ENCODE measurements around the gene PACSIN1.
"Not testable (repeated sequence)": the region's sequence is repeated elsewhere in the genome, so short reads cannot be mapped to it uniquely, and the experiment has no call there.

Gene PACSIN1

DNA sequence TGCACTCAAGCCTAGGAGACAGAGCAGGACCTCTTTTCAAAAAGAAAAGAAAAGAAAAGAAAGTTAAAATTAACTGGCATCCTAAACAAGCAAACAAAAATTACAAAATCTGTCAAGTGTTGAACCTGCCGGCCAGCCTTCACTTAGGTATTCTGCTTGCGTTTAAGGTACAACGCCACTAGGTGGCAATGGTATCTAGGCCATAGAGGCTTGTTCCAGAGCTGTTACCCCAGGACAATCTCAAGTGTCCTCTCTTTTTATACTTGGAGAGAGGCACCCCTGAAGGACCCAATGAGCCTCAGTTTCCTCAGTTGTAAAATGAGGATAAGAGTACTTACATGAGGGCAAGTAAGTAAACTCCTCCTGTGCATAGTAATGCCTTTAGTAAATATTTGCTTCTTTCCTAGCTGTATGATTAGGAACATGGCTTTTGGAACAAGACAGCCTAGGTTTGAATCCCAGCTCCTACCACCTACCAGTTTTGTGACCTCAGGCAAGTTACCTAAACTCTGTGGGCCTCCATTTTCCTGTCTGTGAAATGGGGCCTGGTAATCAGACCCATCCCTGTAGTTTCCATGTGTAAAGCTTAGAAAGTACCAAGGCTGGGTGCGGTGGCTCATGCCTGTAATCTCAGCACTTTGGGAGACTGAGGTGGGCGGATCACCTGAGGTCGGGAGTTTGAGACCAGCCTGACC lies 5.8 kb upstream of the PACSIN1 start:
- FAIRE-seq = no peak

DNA sequence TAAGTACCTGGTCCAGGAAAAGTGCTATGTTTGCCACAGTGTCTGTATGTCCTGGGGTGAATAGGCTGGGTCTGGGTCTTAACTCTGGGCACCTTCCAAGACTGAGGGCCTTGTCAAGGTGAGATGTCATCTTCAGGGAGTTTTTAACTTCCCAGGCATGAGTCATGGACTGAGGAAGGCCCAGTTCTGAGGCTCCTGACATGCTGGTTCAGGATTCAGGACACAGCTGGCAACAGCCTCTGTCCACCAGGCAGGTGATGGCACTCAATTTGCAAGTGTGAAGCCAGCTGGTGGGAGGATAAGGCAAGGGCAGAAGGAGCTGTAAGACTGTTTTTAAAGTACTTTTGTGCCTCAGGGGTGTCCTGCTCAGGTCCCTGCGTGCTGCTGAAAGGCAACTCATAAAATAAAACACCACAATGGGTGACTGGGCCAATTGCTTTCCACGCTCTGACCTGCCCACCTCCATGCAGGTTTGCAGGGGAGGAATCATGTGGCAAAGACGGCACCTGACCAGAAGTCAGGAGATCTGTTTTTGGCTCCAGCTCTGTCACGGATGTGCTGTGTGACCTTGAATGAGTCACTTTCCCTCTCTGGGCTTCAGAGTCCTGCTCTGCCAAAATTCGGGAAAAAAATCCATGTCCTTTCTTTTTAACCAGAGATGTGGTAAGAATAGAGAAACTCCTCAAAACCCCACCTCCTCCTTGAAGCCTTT lies 4.9 kb upstream of the PACSIN1 start:
- FAIRE-seq = no peak

DNA sequence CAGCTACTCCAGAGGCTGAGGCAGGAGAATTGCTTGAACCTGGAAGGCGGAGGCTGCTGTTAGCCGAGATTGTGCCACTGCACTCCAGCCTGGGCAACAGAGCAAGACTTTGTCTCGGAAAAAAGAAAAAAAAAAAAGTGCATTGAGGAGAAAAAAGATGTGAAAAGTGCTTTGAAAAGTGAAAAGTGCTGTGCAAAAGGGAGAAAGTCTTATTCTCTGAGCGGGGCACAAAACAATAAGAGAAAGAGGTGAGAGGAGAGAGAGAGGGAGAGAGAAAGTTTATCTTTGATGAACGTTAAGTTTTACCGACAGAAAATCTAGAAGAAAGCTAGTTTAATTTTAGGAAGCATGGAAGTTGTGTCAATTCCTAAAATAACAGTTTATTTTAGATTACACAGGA lies 3.9 kb upstream of the PACSIN1 start:
- FAIRE-seq = no peak

DNA sequence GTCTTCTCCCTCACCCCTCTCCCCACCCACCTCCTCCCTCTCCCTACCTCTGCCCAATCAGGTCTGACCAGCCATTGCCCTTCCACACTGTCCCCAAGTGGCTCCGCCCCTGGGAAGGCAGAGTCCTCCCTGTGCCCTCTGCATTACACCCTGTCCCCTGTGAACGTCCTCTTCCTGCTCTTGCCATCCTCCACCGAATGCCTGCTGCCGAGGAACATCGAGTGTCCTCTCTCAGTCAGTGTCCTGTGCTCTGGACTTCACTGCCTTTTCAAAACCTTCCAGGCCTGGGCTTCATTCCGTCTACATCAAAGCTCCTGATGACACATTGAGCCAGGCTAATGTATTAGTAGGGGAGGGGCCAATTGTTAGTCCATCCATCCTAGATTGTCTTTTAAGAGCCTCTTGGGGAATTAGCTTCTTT lies 3.3 kb upstream of the PACSIN1 start:
- FAIRE-seq = no peak

DNA sequence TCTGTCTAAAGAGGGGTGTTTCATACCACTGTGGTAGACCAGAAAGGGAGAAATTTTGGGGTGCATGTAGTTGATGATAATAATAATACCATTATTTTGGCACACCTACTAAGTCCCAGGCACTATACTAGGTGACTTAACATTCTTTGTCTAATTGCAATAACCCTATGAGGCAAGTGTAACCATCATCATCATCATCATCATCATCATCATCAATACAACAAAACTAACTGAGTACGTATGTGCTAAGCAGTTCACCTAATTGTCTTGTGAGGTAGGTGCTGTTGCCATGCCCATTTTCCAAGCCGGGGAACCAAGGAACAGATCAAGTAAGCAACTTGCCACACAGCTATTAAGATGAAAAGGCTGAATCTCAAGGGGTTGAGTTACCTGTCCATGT lies 2.6 kb upstream of the PACSIN1 start:
- FAIRE-seq = no peak

DNA sequence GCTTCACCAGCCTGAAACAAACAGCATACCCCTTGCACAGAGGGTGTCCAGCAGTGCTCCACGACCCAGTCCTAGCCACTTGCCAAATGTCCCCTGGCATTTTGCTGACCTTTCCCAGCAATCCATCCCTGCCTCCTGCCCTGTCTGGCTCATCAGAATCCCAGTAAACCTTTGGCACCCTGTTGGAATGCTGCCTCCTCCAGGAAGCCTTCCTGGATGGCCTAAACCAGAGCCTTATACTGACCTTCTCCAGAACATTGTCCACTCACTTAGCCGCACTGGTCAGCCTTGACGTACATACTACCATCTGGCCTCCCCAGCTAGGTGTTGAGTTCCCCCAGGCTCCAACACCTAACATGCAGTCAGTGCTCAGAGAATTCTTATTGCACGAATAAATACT lies 2.0 kb upstream of the PACSIN1 start:
- no peak for FAIRE-seq

DNA sequence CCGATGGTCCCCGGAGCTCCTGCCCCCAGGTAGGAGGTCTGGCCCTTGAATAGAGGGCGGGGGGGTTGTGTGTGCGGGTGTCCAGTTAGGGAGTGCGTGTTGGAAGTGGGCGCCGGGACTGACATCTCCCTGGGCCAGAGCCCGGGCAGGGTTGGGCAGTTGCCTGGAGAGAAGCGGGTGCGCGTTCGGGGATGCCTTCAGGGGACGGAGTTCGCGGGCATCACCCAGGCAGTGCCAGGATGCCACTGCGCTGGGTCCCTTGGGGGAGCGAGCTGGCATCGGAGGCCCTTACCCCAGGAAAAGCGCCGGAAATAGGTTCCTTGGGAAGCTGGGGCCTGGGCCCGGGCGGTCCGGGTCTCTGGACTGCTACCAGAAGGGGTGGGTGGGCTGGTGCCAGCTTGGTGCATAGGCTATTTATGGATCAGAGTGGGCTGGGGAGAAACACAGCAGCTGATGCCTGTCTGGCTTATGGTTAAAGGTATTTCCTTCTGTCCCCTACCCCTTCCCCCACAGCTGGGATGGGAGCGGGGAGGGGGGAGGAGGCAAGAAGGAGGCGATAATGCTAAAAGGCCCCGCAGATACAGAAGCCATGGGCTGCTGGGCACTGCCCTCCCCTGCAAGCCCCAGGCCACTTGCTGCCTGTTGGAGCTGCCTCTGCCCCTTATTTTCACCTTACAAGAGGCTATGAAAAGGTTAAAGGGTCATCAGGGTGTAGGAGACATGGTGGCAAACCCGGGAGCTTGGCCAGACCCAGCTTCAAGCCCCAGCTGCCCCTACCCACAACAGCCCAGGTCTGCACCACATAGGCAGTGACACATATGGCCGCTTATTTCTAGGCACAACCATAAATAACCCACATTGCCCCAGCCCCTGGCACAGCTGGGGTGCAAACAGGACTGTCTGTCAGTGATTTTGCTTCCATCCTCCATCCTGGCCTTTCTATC lies 638 bp downstream of the PACSIN1 start:
- no peak for FAIRE-seq

DNA sequence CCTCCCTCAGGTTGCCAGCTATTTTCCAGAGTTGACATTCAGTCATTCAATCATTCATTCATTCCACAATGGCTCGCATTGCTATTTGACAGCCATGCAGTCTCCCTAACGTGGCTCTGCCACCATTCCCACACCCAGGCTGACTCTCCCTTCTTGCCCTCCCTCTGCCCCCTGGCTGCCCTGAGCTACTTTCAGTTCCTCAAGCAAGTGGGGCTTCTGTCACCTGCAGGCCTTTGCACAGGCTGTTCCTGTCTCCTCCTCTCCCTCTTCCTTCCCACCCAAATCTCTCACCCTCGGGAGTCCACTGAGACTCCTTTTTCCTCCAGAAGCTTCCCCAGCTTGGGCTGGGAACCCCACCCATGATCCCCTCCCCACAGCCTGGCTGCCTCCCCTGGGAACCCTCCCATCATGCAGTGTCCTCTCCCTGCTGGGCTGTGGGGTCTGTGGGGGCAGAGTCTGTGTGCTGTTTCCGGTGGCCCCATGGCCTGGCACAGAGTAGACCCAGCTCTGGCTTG lies 2.6 kb downstream of the PACSIN1 start:
- FAIRE-seq = no peak

DNA sequence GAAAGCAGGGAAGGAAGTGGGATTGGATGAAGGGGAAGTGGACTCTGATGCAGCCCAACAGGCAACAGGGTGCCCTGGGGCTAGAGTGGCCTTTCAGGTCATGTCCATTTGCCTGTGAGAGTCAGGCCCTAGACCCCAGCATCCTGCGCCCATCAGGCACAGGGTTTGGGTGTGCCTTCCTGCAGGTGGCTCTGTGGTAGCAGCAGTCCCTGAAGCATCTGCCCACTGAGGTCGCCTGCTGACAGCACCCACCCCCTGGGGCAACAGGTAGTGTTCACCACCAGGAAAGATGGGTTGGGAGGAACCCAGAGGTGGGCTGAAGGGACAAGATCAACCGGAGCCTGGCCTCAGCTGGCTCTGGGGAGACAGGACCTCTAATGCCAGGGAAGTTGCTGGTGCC lies 3.6 kb downstream of the PACSIN1 start:
- no peak for FAIRE-seq

DNA sequence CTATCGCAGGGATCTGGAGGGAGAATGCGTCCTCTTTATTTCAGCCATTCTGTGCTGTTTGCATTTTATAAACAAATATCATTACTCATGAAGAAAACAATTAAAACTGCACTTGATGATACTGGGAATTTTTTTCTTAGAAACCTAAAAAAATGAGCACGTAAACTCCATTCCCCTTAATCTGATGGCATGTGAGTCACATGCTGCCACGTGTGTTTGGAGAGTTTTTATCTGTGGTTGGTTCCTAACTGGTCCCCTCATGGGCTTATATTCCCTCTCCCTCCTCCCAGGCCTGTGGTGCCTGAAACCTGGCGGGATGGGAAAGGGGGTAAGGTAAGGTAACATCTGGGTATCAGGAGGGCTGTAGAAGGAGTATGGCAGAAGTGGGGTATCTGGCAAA lies 6.5 kb downstream of the PACSIN1 start:
- no peak for FAIRE-seq

DNA sequence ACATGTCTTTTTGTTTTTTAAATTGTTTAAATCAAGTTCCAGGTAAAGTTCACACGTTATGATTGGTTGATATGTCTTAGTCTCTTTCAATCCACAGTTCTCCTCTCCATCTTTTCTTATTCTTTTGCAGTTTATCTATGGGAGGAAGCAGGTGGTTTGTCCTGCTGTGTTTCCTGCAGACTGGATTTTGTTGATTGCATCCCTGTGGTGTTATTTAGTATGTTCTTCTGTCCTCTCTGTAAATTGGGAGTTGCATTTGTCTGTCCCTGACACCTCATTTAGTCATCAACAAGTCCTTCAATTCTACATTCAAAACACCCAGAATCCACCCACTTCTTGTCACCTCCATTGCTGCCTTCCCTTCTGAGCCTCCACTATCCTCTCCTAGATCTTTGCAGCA lies 8.1 kb downstream of the PACSIN1 start:
- FAIRE-seq = no peak

DNA sequence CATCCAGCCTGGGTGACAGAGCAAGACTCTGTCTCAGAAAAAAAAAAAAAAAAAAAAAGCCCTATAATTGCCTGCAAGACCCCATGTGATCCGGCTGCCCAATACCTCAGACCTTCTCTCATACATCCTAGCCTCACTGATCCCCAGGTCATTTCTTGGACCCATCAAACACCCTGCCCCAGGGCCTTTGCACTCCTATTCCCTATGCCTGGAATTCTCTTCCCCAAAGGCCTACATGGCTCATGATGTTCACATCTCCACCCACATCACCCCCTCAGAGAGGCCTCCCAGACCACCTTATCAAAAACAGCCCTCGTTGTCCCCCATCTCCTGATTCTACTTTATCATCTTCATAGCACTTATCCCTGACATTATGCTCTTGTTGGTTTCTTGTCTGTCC lies 8.9 kb downstream of the PACSIN1 start:
- no peak for FAIRE-seq

DNA sequence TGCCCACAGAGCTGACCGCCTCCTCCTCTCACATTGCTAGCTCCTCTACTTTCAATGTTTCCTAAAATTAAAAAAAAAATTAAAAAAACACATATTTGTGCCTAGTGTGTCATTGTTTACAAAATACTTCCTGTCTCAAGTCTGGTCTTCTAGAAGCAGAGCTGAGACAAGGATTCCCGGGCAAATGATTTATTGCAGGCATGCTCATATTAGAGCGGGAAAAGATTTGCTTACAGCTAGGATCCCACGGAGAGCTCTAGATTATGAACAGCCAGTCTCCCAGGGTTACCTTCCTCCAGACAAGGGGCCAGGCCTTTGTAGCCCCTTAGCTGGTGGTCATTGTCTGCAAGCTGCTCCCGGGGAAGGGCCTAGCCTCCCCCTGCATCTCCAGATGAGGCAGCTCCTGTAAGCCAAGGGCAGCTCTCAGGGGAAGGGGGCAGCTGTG lies 9.4 kb downstream of the PACSIN1 start:
- no peak for FAIRE-seq

DNA sequence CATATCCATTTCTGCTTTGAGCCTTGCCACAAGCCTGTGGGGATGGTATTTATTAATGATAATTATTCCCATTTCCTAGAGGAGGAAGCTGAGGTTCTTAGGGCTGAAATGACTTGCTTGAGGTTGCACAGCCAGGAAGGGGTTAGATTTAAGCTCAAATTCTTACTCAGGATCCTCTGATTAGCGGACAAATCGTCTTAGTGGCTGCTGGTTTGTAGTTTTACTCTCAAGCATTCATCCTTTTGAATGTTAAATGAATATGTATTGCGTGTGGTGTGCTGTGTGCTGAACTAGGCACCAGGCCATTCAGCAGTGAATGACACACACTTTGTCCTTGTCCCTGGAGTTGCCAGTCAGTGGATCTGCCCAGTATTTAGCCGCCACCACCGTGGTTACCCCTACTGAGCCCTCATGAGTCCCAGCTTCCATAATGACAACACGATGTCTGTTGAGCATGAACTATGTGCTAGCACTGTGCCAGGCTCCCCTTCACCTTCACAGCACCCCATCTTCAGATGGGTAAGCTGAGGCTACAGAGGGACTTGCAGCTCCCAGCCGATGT lies 10.0 kb downstream of the PACSIN1 start:
- FAIRE-seq = no peak

DNA sequence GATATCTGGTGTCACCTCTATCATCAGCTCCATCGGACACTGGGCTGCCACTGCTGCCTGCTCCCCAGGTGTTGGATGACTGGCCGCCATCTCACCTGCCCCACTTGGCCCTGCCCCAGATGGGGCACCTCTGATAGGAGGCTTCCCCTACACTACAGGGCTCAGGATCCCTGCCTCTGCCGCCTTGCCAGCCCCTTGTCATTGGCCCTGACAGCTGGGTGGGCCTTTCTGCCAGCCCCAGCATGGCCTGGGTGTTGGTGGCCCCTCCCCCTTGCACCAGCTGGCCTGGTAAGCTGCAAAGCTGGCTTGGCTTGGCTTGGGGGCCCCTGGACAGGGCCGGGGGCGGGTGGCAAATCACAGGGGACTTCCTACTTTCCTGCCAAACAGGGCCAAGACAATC lies 10.6 kb downstream of the PACSIN1 start:
- FAIRE-seq = no peak

DNA sequence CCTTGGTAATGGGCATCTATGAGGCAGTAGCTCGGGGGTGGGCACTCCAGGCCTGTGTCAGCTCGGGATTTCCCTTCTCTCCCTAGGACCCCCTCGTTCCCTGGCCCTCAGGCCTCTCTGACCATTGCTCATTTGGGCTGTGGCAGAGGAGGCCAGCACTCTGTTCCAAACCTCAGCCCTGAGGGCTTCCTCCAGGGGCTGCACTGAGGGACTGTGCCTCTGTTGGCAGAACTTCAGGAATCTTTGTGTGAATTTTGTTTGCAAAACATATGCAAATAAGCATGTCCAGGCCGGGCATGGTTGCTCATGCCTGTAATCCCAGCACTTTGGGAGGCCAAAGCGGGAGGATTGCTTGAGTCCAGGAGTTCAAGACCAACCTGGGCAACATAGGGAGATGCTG lies 11.0 kb downstream of the PACSIN1 start:
- FAIRE-seq = no peak

DNA sequence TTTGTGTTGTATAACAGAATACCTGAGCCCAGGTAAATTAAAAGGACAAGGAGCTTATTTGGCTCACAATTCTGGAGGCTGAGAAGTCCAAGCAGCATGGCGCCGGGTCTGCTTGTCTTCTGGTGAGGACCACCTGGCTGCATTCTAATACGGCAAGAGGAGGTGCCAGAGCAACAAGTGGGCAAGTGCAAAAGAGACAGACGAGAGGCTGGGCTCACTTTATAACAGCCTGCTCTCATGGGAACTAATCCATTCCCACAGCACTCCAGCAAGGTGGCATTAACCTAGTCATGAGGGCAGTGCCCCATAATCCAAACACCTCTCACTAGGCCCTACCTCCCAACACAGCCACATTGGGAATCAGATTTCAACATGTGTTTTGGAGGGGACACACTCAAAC lies 12.9 kb downstream of the PACSIN1 start:
- no peak for FAIRE-seq

DNA sequence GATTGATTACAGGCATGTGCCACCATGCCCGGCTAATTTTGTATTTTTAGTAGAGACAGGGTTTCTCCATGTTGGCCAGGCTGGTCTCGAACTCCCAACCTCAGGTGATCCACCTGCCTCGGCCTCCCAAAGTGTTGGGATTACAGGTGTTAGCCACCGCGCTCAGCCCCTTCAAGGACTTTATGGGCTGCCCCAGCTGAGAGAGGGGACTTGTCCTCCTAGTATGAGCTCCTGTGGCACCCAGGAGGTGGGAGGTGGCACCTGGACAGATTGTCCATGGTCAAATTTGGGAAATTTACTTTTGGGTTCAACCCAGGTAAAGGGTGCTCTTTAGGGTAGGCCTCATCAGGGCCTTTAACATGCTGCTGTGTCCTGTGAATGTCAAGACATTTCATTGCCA lies 17.9 kb downstream of the PACSIN1 start:
- FAIRE-seq = not testable (repeated sequence)

DNA sequence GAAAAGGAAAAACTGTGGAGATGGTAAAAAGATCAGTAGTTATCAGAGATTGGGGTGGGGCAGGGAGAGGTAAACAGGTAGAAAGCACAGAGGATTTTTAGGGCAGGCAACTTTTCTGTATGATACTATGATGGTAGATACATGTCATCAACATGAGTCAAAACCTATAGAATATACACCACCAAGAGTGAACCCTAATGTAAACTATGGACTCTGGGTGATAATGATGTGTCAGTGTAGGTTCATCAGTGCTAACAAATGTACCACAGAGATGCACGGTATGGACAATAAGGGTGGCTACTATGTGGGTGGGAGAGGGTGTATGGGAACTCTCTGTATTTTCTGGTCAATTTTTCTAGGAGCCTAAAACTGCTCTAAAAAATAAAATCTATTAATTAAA lies 18.5 kb downstream of the PACSIN1 start:
- no peak for FAIRE-seq

DNA sequence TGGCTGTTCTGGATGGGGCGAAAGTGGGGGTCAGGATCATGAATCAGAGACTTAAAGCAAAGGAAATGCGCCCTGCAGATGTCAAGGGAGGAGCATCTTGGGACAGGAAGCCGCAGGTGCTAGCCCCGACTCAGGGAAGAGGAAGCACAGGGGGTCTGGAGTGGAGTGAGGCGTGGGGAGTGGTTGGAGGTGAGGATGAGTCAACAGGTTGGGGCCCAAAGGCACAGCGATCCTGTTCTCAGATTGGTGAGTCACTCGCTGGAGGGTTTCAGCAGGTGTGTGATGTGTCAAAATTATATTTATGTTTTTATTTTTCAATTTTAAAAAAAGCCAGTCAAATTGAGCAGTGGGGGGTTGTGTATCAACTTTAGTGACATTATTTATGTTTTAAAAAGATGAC lies 19.0 kb downstream of the PACSIN1 start:
- FAIRE-seq = no peak

DNA sequence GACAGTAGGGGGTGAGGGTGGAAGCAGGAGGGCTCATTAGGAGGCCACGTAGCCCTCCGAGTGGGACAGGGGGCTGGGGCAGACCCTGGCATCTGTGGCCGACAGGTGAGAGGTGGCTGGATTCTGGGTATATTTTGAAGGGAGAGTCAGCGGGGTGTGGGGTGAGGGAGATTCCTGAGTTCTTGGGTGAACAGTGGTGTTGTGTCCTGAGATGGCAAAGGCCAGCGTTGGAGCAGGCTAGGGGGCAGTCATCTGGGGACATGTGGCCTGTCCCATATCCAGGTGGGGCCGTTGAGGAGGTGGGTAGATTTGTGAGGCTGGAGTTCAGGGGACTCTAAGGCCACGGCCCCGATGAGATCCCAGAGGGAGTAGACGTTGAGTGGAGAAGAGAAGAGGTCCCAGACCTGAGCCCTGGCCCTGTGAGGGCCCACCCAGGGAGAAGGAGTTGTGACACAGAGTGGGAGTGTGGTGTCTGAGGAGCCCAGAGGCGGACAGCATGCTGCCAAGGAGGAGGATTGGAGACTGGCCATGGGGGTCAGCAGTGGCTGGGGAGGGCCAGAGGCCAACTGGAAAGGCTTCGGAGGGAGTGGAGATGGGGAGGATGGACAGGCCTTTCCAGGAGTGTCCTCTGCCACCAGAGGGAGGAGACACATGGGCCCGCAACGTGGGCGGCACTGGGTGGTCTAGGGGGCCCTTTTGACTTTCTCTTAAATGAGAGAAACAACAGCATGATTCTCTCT lies 19.6 kb downstream of the PACSIN1 start:
- no peak for FAIRE-seq

DNA sequence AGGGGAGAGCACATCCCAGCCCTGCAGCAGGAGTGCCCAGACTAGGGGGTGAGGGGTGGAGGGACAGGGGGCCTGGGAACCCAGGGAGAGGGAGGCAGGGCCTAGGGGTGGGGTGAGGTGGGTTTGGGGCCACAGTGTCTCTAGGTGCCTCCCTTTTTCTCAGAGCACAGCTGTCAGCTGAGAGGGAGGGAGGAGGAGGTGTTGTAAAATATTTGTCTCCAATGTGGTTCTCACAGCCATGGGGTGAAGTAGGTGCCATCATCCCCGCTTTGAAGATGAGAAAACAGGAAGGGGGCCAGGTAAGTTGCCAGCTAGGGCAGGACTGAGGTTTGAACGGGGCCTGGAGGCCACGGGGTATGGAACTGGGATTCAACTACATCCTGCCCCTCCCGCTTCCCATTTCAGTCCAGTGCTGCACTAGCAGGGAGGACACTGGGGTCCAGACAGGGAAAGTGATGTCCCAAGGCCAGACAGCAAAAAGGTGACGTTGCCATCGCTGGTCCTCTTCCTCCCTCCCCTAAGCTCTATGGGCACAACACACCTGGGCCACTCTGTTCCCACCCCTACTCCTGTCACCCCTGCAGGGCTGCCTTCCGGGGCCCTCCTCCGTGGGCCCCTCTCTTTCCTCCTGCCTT lies 20.3 kb downstream of the PACSIN1 start:
- FAIRE-seq = no peak

All from islet of Langerhans (tissue), 1 donor.